HepG2 (cell line): ENCODE measurements around the gene ACTR3. TPM values are rescaled to one million over a fixed set of nuclear protein-coding genes. Genes with fewer than 3 reads are reported as not detected.
A peak's percentile ranks its signal among the peaks of the same experiment; 100 is the strongest.

Experiments
- ADNP ChIP-seq: sonication (generic); formaldehyde crosslinking; IDR thresholded peaks from 2 replicates; pipeline ENCODE4 v1.4.0; 2020; ENCODE audit warnings: missing genetic modification reagents
- CREB1 ChIP-seq, 2 experiments: fragments of 450-650 bp in 1 of 2; IDR thresholded peaks; 2 replicates each; pipeline ENCODE4 v1.6.1; 2016 to 2017; ENCODE audit warnings: control low read depth in 1 of 2, mild to moderate bottlenecking in 1 of 2, missing compliant biosample characterization in 1 of 2, missing genetic modification characterization in 1 of 2
- HOXA9 ChIP-seq: sonication (generic); formaldehyde crosslinking; IDR thresholded peaks from 2 replicates; pipeline ENCODE4 v1.8.1; 2022; ENCODE audit warnings: missing genetic modification reagents, mild to moderate bottlenecking, moderate library complexity, borderline replicate concordance
- NFYC ChIP-seq: IDR thresholded peaks from 2 replicates; pipeline ENCODE4 v1.6.1; 2016; ENCODE audit warnings: missing genetic modification reagents, missing compliant biosample characterization
- NRL ChIP-seq: sonication (generic); formaldehyde crosslinking; IDR thresholded peaks from 2 replicates; pipeline ENCODE4 v1.5.0; 2020; ENCODE audit warnings: missing genetic modification reagents, mild to moderate bottlenecking, moderate library complexity, borderline replicate concordance
- PHF20 ChIP-seq: sonication (generic); formaldehyde crosslinking; IDR thresholded peaks from 2 replicates; pipeline ENCODE4 v1.5.0; 2020; ENCODE audit warnings: mild to moderate bottlenecking, missing genetic modification reagents
- POGZ ChIP-seq: sonication (generic); formaldehyde crosslinking; IDR thresholded peaks from 2 replicates; pipeline ENCODE4 v1.4.0; 2020; ENCODE audit warnings: mild to moderate bottlenecking, missing genetic modification reagents
- SOX13 ChIP-seq, 3 experiments: fragments of 450-650 bp in 1 of 3; sonication (generic) in 1 of 3; formaldehyde crosslinking in 1 of 3; IDR thresholded peaks in 2 of 3; conservative IDR thresholded peaks in 1 of 3; 2 replicates each; pipeline versions ENCODE4 v1.5.0 to v1.6.1; 2016 to 2020; ENCODE audit warnings: antibody characterized with exemption in 1 of 3, mild to moderate bottlenecking in 1 of 3, missing compliant biosample characterization in 1 of 3, missing genetic modification reagents in 1 of 3, moderate library complexity in 1 of 3
- ZFP82 ChIP-seq: sonication (generic); formaldehyde crosslinking; IDR thresholded peaks from 2 replicates; pipeline ENCODE4 v1.5.1; 2020; ENCODE audit warnings: mild to moderate bottlenecking, missing genetic modification reagents, borderline replicate concordance
- ZIK1 ChIP-seq: sonication (generic); formaldehyde crosslinking; IDR thresholded peaks from 2 replicates; pipeline ENCODE4 v1.5.0; 2020; ENCODE audit warnings: mild to moderate bottlenecking, low read depth, missing genetic modification reagents, borderline replicate concordance
- ZMYM2 ChIP-seq: sonication (generic); formaldehyde crosslinking; IDR thresholded peaks from 2 replicates; pipeline ENCODE4 v1.8.0; 2022; ENCODE audit warnings: mild to moderate bottlenecking, missing genetic modification reagents
- ZNF121 ChIP-seq: sonication (generic); formaldehyde crosslinking; IDR thresholded peaks from 2 replicates; pipeline ENCODE4 v1.5.0; 2020; ENCODE audit warnings: mild to moderate bottlenecking, missing genetic modification reagents
- ZNF160 ChIP-seq: sonication (generic); formaldehyde crosslinking; IDR thresholded peaks from 2 replicates; pipeline ENCODE4 v1.8.0; 2022; ENCODE audit warnings: mild to moderate bottlenecking, inconsistent platforms, missing genetic modification reagents
- ZNF20 ChIP-seq: sonication (generic); formaldehyde crosslinking; IDR thresholded peaks from 2 replicates; pipeline ENCODE4 v1.4.0; 2020; ENCODE audit warnings: mild to moderate bottlenecking, moderate library complexity, missing genetic modification reagents
- ZNF446 ChIP-seq: sonication (generic); formaldehyde crosslinking; IDR thresholded peaks from 2 replicates; pipeline ENCODE4 v1.5.0; 2020; ENCODE audit warnings: mild to moderate bottlenecking, missing genetic modification reagents
- ZNF83 ChIP-seq: sonication (generic); formaldehyde crosslinking; IDR thresholded peaks from 2 replicates; pipeline ENCODE4 v1.4.0; 2020; ENCODE audit warnings: missing genetic modification reagents, mild to moderate bottlenecking, borderline replicate concordance
- polyA plus RNA-seq, 8 experiments: library from polyadenylated mRNA; depleted of rRNA in 3 of 8; stranded (reverse) in 7 of 8; unstranded in 1 of 8; fragments of >200 nt; fragmentation: Illumina TruSeq in 4 of 8; extraction: Trizol in 4 of 8; gene quantifications; 2 replicates each; pipeline versions ENCODE4 v1.2.1 to v1.2.3, GENCODE V29; 2011 to 2016; ENCODE audit warnings: low read depth in 4 of 8, missing spikeins in 1 of 8, mixed read lengths in 1 of 8; ENCODE audit not compliant: insufficient read depth in 1 of 8
- total RNA-seq, 5 experiments: library from RNA; depleted of rRNA; stranded (reverse); fragments of >200 nt; fragmentation: Illumina TruSeq; extraction: Trizol; gene quantifications; 2 replicates each; pipeline ENCODE4 v1.2.3, GENCODE V29; 2016; ENCODE audit warnings: low read depth in 1 of 5
- TF ChIP-seq, protein P1 (sequence below): sonication (generic); formaldehyde crosslinking; IDR thresholded peaks from 2 replicates; pipeline ENCODE4 v1.5.0; 2020; ENCODE audit warnings: mild to moderate bottlenecking, missing genetic modification reagents, borderline replicate concordance
- TF ChIP-seq, protein P2 (sequence below): sonication (generic); formaldehyde crosslinking; IDR thresholded peaks from 2 replicates; pipeline ENCODE4 v1.8.0; 2022; ENCODE audit warnings: missing genetic modification reagents, low read depth, mild to moderate bottlenecking, borderline replicate concordance
- TF ChIP-seq, protein P3 (sequence below): sonication (generic); formaldehyde crosslinking; IDR thresholded peaks from 2 replicates; pipeline ENCODE4 v1.4.0; 2020; ENCODE audit warnings: mild to moderate bottlenecking, missing genetic modification reagents
- TF ChIP-seq, protein P4 (sequence below): sonication (generic); formaldehyde crosslinking; IDR thresholded peaks from 2 replicates; pipeline ENCODE4 v1.5.0; 2020; ENCODE audit warnings: missing genetic modification reagents

The ACTR3 gene
- total and polyA plus RNA-seq, 2 of the 13 experiments (the other 11 are each of a cell fraction or from before 2014, with no cell fraction given) = 123 to 225 TPM

DNA sequence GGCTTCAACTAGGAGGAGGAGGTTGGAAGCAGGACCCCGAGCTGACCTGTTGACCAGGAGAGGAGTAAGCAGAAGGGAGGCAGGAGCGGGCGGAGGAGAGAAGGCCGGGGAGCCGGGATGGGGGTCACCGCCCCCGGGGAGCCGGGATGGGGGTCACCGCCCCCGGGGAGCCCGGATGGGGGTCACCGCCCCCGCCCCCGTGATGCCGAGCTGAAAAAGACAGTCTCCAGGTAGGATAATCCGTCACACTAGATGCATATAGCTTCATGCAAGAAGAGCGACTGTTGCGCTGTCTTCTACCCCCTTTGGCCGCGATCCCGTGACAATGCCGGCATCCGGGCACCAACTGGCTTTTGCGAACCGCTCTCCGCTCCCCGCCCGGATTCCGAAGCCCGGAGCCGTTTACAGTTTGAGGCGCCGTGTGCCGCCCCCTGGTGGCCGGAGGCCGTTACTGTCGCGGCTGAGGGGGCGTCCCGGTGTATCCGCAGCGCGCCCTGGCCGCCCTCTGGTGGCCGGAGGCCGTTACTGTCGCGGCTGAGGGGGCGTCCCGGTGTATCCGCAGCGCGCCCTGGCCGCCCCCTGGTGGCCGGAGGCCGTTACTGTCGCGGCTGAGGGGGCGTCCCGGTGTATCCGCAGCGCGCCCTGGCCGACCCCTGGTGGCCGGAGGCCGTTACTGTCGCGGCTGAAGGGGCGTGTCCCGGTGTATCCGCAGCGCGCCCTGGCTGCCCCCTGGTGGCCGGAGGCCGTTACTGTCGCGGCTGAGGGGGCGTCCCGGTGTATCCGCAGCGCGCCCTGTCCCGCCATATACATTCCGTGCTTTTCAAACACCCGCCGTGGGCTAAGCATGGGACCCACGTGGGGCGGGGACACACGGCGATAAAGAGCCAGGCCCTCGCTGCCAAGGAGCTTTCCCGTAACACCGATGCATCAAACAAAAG, 89.6 kb downstream of the ACTR3 start (continued):
- TF ChIP-seq, protein P1, sequence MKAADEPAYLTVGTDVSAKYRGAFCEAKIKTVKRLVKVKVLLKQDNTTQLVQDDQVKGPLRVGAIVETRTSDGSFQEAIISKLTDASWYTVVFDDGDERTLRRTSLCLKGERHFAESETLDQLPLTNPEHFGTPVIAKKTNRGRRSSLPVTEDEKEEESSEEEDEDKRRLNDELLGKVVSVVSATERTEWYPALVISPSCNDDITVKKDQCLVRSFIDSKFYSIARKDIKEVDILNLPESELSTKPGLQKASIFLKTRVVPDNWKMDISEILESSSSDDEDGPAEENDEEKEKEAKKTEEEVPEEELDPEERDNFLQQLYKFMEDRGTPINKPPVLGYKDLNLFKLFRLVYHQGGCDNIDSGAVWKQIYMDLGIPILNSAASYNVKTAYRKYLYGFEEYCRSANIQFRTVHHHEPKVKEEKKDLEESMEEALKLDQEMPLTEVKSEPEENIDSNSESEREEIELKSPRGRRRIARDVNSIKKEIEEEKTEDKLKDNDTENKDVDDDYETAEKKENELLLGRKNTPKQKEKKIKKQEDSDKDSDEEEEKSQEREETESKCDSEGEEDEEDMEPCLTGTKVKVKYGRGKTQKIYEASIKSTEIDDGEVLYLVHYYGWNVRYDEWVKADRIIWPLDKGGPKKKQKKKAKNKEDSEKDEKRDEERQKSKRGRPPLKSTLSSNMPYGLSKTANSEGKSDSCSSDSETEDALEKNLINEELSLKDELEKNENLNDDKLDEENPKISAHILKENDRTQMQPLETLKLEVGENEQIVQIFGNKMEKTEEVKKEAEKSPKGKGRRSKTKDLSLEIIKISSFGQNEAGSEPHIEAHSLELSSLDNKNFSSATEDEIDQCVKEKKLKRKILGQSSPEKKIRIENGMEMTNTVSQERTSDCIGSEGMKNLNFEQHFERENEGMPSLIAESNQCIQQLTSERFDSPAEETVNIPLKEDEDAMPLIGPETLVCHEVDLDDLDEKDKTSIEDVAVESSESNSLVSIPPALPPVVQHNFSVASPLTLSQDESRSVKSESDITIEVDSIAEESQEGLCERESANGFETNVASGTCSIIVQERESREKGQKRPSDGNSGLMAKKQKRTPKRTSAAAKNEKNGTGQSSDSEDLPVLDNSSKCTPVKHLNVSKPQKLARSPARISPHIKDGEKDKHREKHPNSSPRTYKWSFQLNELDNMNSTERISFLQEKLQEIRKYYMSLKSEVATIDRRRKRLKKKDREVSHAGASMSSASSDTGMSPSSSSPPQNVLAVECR (CRISPR knock-in tag) = no peak
- TF ChIP-seq, protein P2, sequence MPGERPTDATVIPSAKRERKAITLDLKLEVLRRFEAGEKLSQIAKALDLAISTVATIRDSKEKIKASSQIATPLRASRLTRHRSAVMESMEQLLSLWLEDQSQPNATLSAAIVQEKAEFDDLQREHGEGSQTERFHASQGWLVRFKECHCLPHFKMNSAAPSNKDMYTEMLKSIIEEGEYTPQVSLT = no peak
- no peak for TF ChIP-seq ZNF83 (CRISPR knock-in tag)
- no peak for TF ChIP-seq PHF20 (CRISPR knock-in tag)
- no peak for TF ChIP-seq SOX13 (IDR thresholded peaks at IDR 0.05)
- peak in 1 of 2 experiments; percentile 95; a peak in 2 of 4 replicates for TF ChIP-seq SOX13 (CRISPR knock-in tag; conservative IDR thresholded peaks at IDR 0.05 in 1 of 2, IDR thresholded peaks at IDR 0.05 in 1 of 2)
- no peak for TF ChIP-seq ZNF121 (CRISPR knock-in tag)
- no peak for TF ChIP-seq ZNF20 (CRISPR knock-in tag)
- TF ChIP-seq POGZ (CRISPR knock-in tag) = peak; percentile 78
- TF ChIP-seq HOXA9 = no peak
- TF ChIP-seq NRL (CRISPR knock-in tag) = peak; percentile 43; the same call in 1 of the 2 replicates
- no peak for TF ChIP-seq ZNF160 (CRISPR knock-in tag)
- TF ChIP-seq NFYC (CRISPR knock-in tag) = no peak
- TF ChIP-seq, protein P3, sequence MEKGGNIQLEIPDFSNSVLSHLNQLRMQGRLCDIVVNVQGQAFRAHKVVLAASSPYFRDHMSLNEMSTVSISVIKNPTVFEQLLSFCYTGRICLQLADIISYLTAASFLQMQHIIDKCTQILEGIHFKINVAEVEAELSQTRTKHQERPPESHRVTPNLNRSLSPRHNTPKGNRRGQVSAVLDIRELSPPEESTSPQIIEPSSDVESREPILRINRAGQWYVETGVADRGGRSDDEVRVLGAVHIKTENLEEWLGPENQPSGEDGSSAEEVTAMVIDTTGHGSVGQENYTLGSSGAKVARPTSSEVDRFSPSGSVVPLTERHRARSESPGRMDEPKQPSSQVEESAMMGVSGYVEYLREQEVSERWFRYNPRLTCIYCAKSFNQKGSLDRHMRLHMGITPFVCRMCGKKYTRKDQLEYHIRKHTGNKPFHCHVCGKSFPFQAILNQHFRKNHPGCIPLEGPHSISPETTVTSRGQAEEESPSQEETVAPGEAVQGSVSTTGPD (CRISPR knock-in tag) = no peak
- no peak for TF ChIP-seq ZIK1
- TF ChIP-seq ZNF446 (CRISPR knock-in tag) = no peak
- TF ChIP-seq ZMYM2 (CRISPR knock-in tag) = no peak
- TF ChIP-seq CREB1 (IDR thresholded peaks at IDR 0.05) = no peak
- TF ChIP-seq CREB1 (CRISPR knock-in tag; IDR thresholded peaks at IDR 0.05) = no peak
- TF ChIP-seq ADNP (CRISPR knock-in tag) = peak; percentile 42; the same call in 1 of the 2 replicates
- TF ChIP-seq, protein P4, sequence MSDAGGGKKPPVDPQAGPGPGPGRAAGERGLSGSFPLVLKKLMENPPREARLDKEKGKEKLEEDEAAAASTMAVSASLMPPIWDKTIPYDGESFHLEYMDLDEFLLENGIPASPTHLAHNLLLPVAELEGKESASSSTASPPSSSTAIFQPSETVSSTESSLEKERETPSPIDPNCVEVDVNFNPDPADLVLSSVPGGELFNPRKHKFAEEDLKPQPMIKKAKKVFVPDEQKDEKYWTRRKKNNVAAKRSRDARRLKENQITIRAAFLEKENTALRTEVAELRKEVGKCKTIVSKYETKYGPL = no peak
- TF ChIP-seq ZFP82 (CRISPR knock-in tag) = peak; percentile 90
